GM21717 (cell line): ENCODE results near the gene SEMA3B.
"Not testable (repeated sequence)": the region's sequence is repeated elsewhere in the genome, so short reads cannot be mapped to it uniquely, and the experiment has no call there.

ENCODE experiments used
- ATAC-seq: cut with Tn5 transposase; IDR thresholded peaks from one replicate; pipeline ENCODE4 v1.9.1; 2021; ENCODE audit warnings: mild to moderate bottlenecking, moderate library complexity; ENCODE audit not compliant: unreplicated experiment

Gene SEMA3B

GRCh38 chr3:50258029-50258680, 10.8 kb upstream of the SEMA3B start:
- ATAC-seq, result no peak

GRCh38 chr3:50258979-50259378, 10.0 kb upstream of the SEMA3B start:
- ATAC-seq, result no peak

- ATAC-seq, result peak; percentile 9
These were observed 9.4 kb upstream of the SEMA3B start for GRCh38 chr3:50259432-50260026.

GRCh38 chr3:50260027-50260941, 8.7 kb upstream of the SEMA3B start:
- peak; percentile 76 for ATAC-seq

- ATAC-seq, result no peak
These were observed 8.0 kb upstream of the SEMA3B start for GRCh38 chr3:50260942-50261441.

GRCh38 chr3:50261505-50261904, 7.4 kb upstream of the SEMA3B start:
- no peak for ATAC-seq

GRCh38 chr3:50262200-50262599, 6.7 kb upstream of the SEMA3B start:
- not testable (repeated sequence) for ATAC-seq

- no peak for ATAC-seq
These were observed 6.2 kb upstream of the SEMA3B start for GRCh38 chr3:50262778-50263177.

- no peak for ATAC-seq
These were observed 5.2 kb upstream of the SEMA3B start for GRCh38 chr3:50263478-50264382.

- ATAC-seq, result no peak
These were observed 4.5 kb upstream of the SEMA3B start for GRCh38 chr3:50264383-50264963.

GRCh38 chr3:50264964-50265485, 3.9 kb upstream of the SEMA3B start:
- ATAC-seq, result no peak

GRCh38 chr3:50265571-50265970, 3.4 kb upstream of the SEMA3B start:
- no peak for ATAC-seq

- no peak for ATAC-seq
These were observed 2.9 kb upstream of the SEMA3B start for GRCh38 chr3:50266017-50266416.

- ATAC-seq, result no peak
These were observed 2.1 kb upstream of the SEMA3B start for GRCh38 chr3:50266836-50267235.

GRCh38 chr3:50267280-50267913, 1.6 kb upstream of the SEMA3B start:
- no peak for ATAC-seq

GRCh38 chr3:50268276-50268675, 671 bp upstream of the SEMA3B start:
- ATAC-seq, result no peak

GRCh38 chr3:50269460-50269859, 513 bp downstream of the SEMA3B start:
- no peak for ATAC-seq

- ATAC-seq, result no peak
These were observed 1.0 kb downstream of the SEMA3B start for GRCh38 chr3:50269977-50270413.

GRCh38 chr3:50270422-50271224, 1.7 kb downstream of the SEMA3B start:
- no peak for ATAC-seq
